Mesenchymal stem cell (in vitro differentiated cells and primary cell): Measurements from ENCODE around the gene DDIT4.

Experiments used
- DNase-seq: peaks from one replicate; pipeline ENCODE4 v3.0.0-alpha.2; 2013
- H2AFZ ChIP-seq: one replicate; pipeline ENCODE4 v1.6.1; 2013; ENCODE audit warnings: low read depth, mild to moderate bottlenecking, control low read depth, inconsistent platforms, low read length, moderate library complexity
- H2AK5ac ChIP-seq: 2 replicates; pipeline ENCODE4 v1.6.1; 2013; ENCODE audit warnings: low read length, moderate library complexity, mild to moderate bottlenecking, inconsistent platforms; ENCODE audit not compliant: severe bottlenecking
- H2BK120ac ChIP-seq: one replicate; pipeline ENCODE4 v1.6.1; 2013; ENCODE audit warnings: low read depth, mild to moderate bottlenecking, inconsistent platforms, low read length, moderate library complexity
- H2BK12ac ChIP-seq, 2 experiments: one replicate each; pipeline ENCODE4 v1.6.1; 2013; ENCODE audit warnings: inconsistent platforms in 2 of 2, low read length in 2 of 2, mild to moderate bottlenecking in 2 of 2, moderate library complexity in 2 of 2, control low read depth in 1 of 2
- H2BK15ac ChIP-seq: one replicate; pipeline ENCODE4 v1.6.1; 2013; ENCODE audit warnings: mild to moderate bottlenecking, low read depth, inconsistent platforms; ENCODE audit not compliant: poor library complexity, severe bottlenecking
- H2BK5ac ChIP-seq: 2 replicates; pipeline ENCODE4 v1.6.1; 2013; ENCODE audit warnings: low read depth, mild to moderate bottlenecking, low read length, control low read depth, inconsistent platforms; ENCODE audit not compliant: poor library complexity, severe bottlenecking
- H3K14ac ChIP-seq, 2 experiments: one replicate each; pipeline ENCODE4 v1.6.1; 2013; ENCODE audit warnings: inconsistent platforms in 2 of 2, low read length in 2 of 2, control low read depth in 1 of 2, mild to moderate bottlenecking in 1 of 2, moderate library complexity in 1 of 2
- H3K18ac ChIP-seq, 2 experiments: one replicate each; pipeline ENCODE4 v1.6.1; 2013; ENCODE audit warnings: inconsistent platforms in 2 of 2, low read length in 2 of 2, control low read depth in 1 of 2, low read depth in 1 of 2, mild to moderate bottlenecking in 1 of 2
- H3K23ac ChIP-seq, 2 experiments: one replicate each; pipeline ENCODE4 v1.6.1; 2013; ENCODE audit warnings: inconsistent platforms in 2 of 2, low read length in 2 of 2, mild to moderate bottlenecking in 2 of 2, moderate library complexity in 2 of 2, control low read depth in 1 of 2
- H3K27ac ChIP-seq: 2 replicates; pipeline ENCODE4 v1.5.1; 2013; ENCODE audit warnings: mild to moderate bottlenecking, moderate library complexity, low read length, control low read depth, inconsistent platforms; ENCODE audit not compliant: poor library complexity, severe bottlenecking
- H3K27me3 ChIP-seq, 2 experiments: 2 replicates each; pipeline versions ENCODE4 v1.6.1 to v1.7.0; 2013; ENCODE audit warnings: low read length in 2 of 2, mild to moderate bottlenecking in 2 of 2, moderate library complexity in 2 of 2, control low read depth in 1 of 2, inconsistent platforms in 1 of 2; ENCODE audit not compliant: control insufficient read depth in 1 of 2, insufficient read depth in 1 of 2
- H3K36me3 ChIP-seq, 2 experiments: 2 replicates each; pipeline versions ENCODE4 v1.6.1 to v1.7.0; 2013; ENCODE audit warnings: low read length in 2 of 2, control low read depth in 1 of 2, inconsistent platforms in 1 of 2, low read depth in 1 of 2, mild to moderate bottlenecking in 1 of 2; ENCODE audit not compliant: insufficient read depth in 2 of 2, control insufficient read depth in 1 of 2
- H3K4ac ChIP-seq, 2 experiments: one replicate each; pipeline ENCODE4 v1.6.1; 2013; ENCODE audit warnings: inconsistent platforms in 2 of 2, low read length in 2 of 2, mild to moderate bottlenecking in 2 of 2, moderate library complexity in 2 of 2, control low read depth in 1 of 2, low read depth in 1 of 2
- H3K4me1 ChIP-seq: 2 replicates; pipeline ENCODE4 v1.6.1; 2013; ENCODE audit warnings: low read depth, low read length, control low read depth; ENCODE audit not compliant: control insufficient read depth, insufficient read depth
- H3K4me2 ChIP-seq: 2 replicates; pipeline ENCODE4 v1.6.1; 2013; ENCODE audit warnings: low read length, mild to moderate bottlenecking, inconsistent platforms; ENCODE audit not compliant: poor library complexity, severe bottlenecking
- H3K4me3 ChIP-seq, 2 experiments: 2 replicates each; pipeline versions ENCODE4 v1.5.1 to v1.7.0; 2013; ENCODE audit warnings: low read length in 2 of 2, mild to moderate bottlenecking in 2 of 2, control low read depth in 1 of 2, low read depth in 1 of 2; ENCODE audit not compliant: insufficient read depth in 1 of 2
- H3K79me1 ChIP-seq: replicated peaks from 2 replicates; pipeline ENCODE4 v1.6.1; 2013; ENCODE audit warnings: mild to moderate bottlenecking, control low read depth, low read length, inconsistent platforms; ENCODE audit not compliant: poor library complexity, severe bottlenecking
- H3K9ac ChIP-seq: 2 replicates; pipeline ENCODE4 v1.7.0; 2013; ENCODE audit warnings: mild to moderate bottlenecking, low read length, moderate library complexity
- H3K9me3 ChIP-seq: 2 replicates; pipeline ENCODE4 v1.7.0; 2013; ENCODE audit warnings: mild to moderate bottlenecking, low read length; ENCODE audit not compliant: control insufficient read depth
- H4K8ac ChIP-seq: one replicate; pipeline ENCODE4 v1.6.1; 2013; ENCODE audit warnings: inconsistent platforms, mild to moderate bottlenecking, low read length, moderate library complexity
- H4K91ac ChIP-seq: one replicate; pipeline ENCODE4 v1.6.1; 2013; ENCODE audit warnings: mild to moderate bottlenecking, low read length, inconsistent platforms
- WGBS: methylation state at CpG from one replicate; pipeline ENCODE4 v1.1.7; 2013; ENCODE audit warnings: mixed read lengths; 5-methylcytosine and 5-hydroxymethylcytosine counted together

Gene DDIT4

GRCh38 chr10:72228318-72228751 is 45.4 kb upstream of the DDIT4 start:
- Histone ChIP-seq H3K4me1 (peaks cover 1% of the 10 kb centered on the region), H4K8ac (no peak overlapping the region), H3K27ac (no peak overlapping the region), H3K4me2 (no peak overlapping the region), H3K27me3 (no peaks in the 10 kb centered on the region), H3K4me3 (no peak overlapping the region), H3K9ac (no peak overlapping the region), H4K91ac (no peak overlapping the region), H3K36me3 (peaks cover 21 to 39% of the 10 kb centered on the region in 2 experiments), H3K79me1 (peaks cover 24% of the 10 kb centered on the region), H2AFZ (no peak overlapping the region), H3K14ac (no peak overlapping the region), H3K18ac (no peak overlapping the region), H3K9me3 (no peaks in the 10 kb centered on the region), H2BK5ac (no peak overlapping the region), H2BK120ac (no peak overlapping the region), H2BK15ac (no peak overlapping the region), H2AK5ac (no peak overlapping the region), H2BK12ac (no peak overlapping the region), H3K23ac (no peak overlapping the region), H3K4ac (peak overlapping the region in 1 of 2 experiments; percentile 17)
- 78% methylated on average over 2 of the region's 2 CpGs for WGBS
- no peak for DNase-seq

- no peak overlapping the region for H2BK120ac ChIP-seq
- 76% methylated on average over 4 of the region's 8 CpGs for WGBS
Measured at GRCh38 chr10:72229261-72230251, 44.2 kb upstream of the DDIT4 start.

GRCh38 chr10:72233621-72234020 is 40.1 kb upstream of the DDIT4 start:
- DNase-seq, result no peak
- Histone ChIP-seq H2AK5ac (no peak overlapping the region), H3K18ac (no peak overlapping the region), H4K8ac (no peak overlapping the region), H3K36me3 (peaks cover 33 to 50% of the 10 kb centered on the region in 2 experiments), H3K27me3 (no peaks in the 10 kb centered on the region), H2BK15ac (no peak overlapping the region), H2BK5ac (no peak overlapping the region), H2BK120ac (no peak overlapping the region), H3K4me2 (no peak overlapping the region), H3K4me1 (peaks cover 1% of the 10 kb centered on the region), H3K4me3 (no peak overlapping the region), H3K4ac (no peak overlapping the region), H3K79me1 (peaks cover 15% of the 10 kb centered on the region), H2AFZ (no peak overlapping the region), H4K91ac (no peak overlapping the region), H2BK12ac (no peak overlapping the region), H3K27ac (no peak overlapping the region), H3K14ac (no peak overlapping the region), H3K23ac (no peak overlapping the region), H3K9me3 (no peaks in the 10 kb centered on the region), H3K9ac (no peak overlapping the region)

More at GRCh38 chr10:72229261-72230251, 44.2 kb upstream of the DDIT4 start:
- H3K79me1 ChIP-seq, result peaks cover 22% of the 10 kb centered on the region
- no peaks in the 10 kb centered on the region for H3K9me3 ChIP-seq
- H3K27ac ChIP-seq, result no peak overlapping the region
- no peak overlapping the region for H2BK12ac ChIP-seq
- no peak overlapping the region for H3K14ac ChIP-seq
- no peak overlapping the region for H3K23ac ChIP-seq
- H3K4me2 ChIP-seq, result no peak overlapping the region
- H2AK5ac ChIP-seq, result no peak overlapping the region
- H2AFZ ChIP-seq, result no peak overlapping the region
- no peak overlapping the region for H3K18ac ChIP-seq
- no peak overlapping the region for H3K4me3 ChIP-seq
- no peak for DNase-seq
- H3K36me3 ChIP-seq, result peaks cover 27 to 49% of the 10 kb centered on the region in 2 experiments
- H4K8ac ChIP-seq, result no peak overlapping the region
- H2BK15ac ChIP-seq, result no peak overlapping the region
- H4K91ac ChIP-seq, result no peak overlapping the region
- peaks cover 1% of the 10 kb centered on the region for H3K4me1 ChIP-seq
- H3K4ac ChIP-seq, result no peak overlapping the region
- no peak overlapping the region for H3K9ac ChIP-seq
- no peak overlapping the region for H2BK5ac ChIP-seq
- no peaks in the 10 kb centered on the region for H3K27me3 ChIP-seq

- no peaks in the 10 kb centered on the region for H3K4me1 ChIP-seq
- H3K9me3 ChIP-seq, result no peaks in the 10 kb centered on the region
- H2BK12ac ChIP-seq, result no peak overlapping the region
- H3K23ac ChIP-seq, result no peak overlapping the region
- H2BK15ac ChIP-seq, result no peak overlapping the region
- peaks cover 33 to 50% of the 10 kb centered on the region in 2 experiments for H3K36me3 ChIP-seq
- DNase-seq, result no peak
- H4K91ac ChIP-seq, result no peak overlapping the region
- no peak overlapping the region for H3K14ac ChIP-seq
- H3K27me3 ChIP-seq, result no peaks in the 10 kb centered on the region
- no peak overlapping the region for H3K4me3 ChIP-seq
- WGBS, result 96% methylated on average over 5 of the region's 6 CpGs
- no peak overlapping the region for H2BK120ac ChIP-seq
- H3K18ac ChIP-seq, result no peak overlapping the region
- H4K8ac ChIP-seq, result no peak overlapping the region
- H3K79me1 ChIP-seq, result peaks cover 10% of the 10 kb centered on the region
- no peak overlapping the region for H3K4me2 ChIP-seq
- no peak overlapping the region for H3K27ac ChIP-seq
- H2AFZ ChIP-seq, result no peak overlapping the region
- no peak overlapping the region for H3K9ac ChIP-seq
- H2BK5ac ChIP-seq, result no peak overlapping the region
- H2AK5ac ChIP-seq, result no peak overlapping the region
- H3K4ac ChIP-seq, result no peak overlapping the region
Measured at GRCh38 chr10:72234560-72235095, 39.1 kb upstream of the DDIT4 start.
